HG03095 (cell line): ENCODE results near the gene AKAP8L.

Source experiments
- ATAC-seq: cut with Tn5 transposase; IDR thresholded peaks from one replicate; pipeline ENCODE4 v1.9.1; 2021; ENCODE audit warnings: moderate library complexity; ENCODE audit not compliant: unreplicated experiment

Gene AKAP8L

GRCh38 chr19:15418579-15419412 lies at the start of gene AKAP8L:
Gene AKAP8L, minus strand, starts transcription at chr19:15418988. Its CDS starts 65 bp downstream, at chr19:15418923.
- ATAC-seq, result peak; percentile 89

GRCh38 chr19:15467734-15468214 lies 49.0 kb upstream of the AKAP8L start:
- ATAC-seq, result no peak

GRCh38 chr19:15466851-15467733 lies 48.3 kb upstream of the AKAP8L start:
- ATAC-seq, result peak; percentile 43

GRCh38 chr19:15464394-15465385 lies 45.9 kb upstream of the AKAP8L start, which contains the start of gene RASAL3:
Gene RASAL3, minus strand, starts transcription at chr19:15464544. Its CDS starts 186 bp downstream, at chr19:15464358.
- ATAC-seq, result no peak

- no peak for ATAC-seq
Measured at GRCh38 chr19:15463861-15464371, 45.1 kb upstream of the AKAP8L start.

- ATAC-seq, result no peak
Measured at GRCh38 chr19:15461694-15462093, 42.9 kb upstream of the AKAP8L start.

GRCh38 chr19:15457701-15458484 lies 39.1 kb upstream of the AKAP8L start:
- ATAC-seq, result no peak

GRCh38 chr19:15456871-15457700 lies 38.3 kb upstream of the AKAP8L start:
- no peak for ATAC-seq

GRCh38 chr19:15456441-15456840 lies 37.7 kb upstream of the AKAP8L start:
- ATAC-seq, result no peak

- no peak for ATAC-seq
Measured at GRCh38 chr19:15455996-15456395, 37.2 kb upstream of the AKAP8L start.

GRCh38 chr19:15453906-15454860 lies 35.4 kb upstream of the AKAP8L start:
- ATAC-seq, result no peak

- no peak for ATAC-seq
Measured at GRCh38 chr19:15453091-15453578, 34.3 kb upstream of the AKAP8L start.

- ATAC-seq, result no peak
Measured at GRCh38 chr19:15452111-15453047, 33.6 kb upstream of the AKAP8L start.

- no peak for ATAC-seq
Measured at GRCh38 chr19:15450528-15450890, 31.7 kb upstream of the AKAP8L start.

GRCh38 chr19:15449620-15450527 lies 31.1 kb upstream of the AKAP8L start, which contains the start of gene WIZ:
Gene WIZ, minus strand, starts transcription at chr19:15449956. Its CDS starts 1,649 bp downstream, at chr19:15448307.
- no peak for ATAC-seq
